GM19099 (cell line): Measurements from ENCODE around the gene MPHOSPH6.

Source experiments
- POLR2A ChIP-seq: IDR thresholded peaks from 3 replicates; pipeline ENCODE4 v1.6.1; 2011; ENCODE audit warnings: low read depth; ENCODE audit not compliant: insufficient read length; ENCODE audit errors: extremely low read depth

The MPHOSPH6 gene

DNA sequence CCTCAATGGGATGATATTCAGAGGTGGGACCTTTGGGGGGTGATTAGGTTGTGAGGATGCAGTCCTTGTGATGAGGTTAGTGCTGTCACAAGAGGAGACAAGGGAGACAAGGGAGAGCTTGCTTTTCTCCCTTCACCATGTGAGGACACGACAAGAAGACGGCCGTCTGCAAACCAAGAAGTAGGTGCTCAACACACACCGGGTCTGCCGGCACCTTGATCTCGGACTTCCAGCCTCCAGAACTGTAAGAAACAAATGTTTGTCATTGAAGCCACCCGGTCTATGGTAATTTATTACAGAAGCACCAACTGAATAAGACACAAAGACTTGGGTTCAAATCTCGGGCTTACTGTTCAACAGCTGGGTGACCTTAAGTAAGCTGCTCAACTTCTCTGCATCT is 64.9 kb downstream of the MPHOSPH6 start:
- no peak for TF ChIP-seq POLR2A
